ENCODE data around the gene ALDOB.

Gene ALDOB

DNA sequence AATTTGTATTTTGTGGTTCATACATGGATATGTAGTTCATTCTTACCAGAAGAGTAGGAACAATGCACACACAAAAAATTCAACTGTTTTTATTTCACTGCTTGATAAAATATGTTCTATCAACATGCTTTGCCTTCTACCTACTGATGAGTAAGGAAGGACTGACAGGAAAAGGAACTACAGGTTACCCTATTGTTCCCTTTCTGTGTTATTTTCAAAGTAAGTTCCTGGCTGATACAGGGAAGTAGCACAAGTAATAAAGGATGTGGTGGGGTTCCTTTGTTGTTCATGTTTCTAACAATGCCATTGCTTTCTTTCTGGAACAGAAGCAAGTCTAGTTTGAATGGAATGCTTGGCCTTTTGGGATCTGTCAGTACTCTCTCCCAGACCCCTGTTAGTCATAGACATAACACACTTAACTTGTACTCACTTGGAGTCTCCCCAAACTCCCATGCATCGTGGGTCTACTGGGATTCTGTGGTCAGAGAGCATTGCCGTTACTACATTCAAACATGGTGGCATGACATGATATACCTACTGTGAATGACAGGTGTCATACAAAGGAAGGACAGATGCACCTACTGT, 20.2 kb upstream of the ALDOB start:
- Histone ChIP-seq H3K36me3 (replicated peaks) (no peaks in the 10 kb centered on the region), H3K27me3 (replicated peaks) (no peaks in the 10 kb centered on the region), H3K4me3 (ENCODE audit: low read depth, low read length) (no peak overlapping the region), H3K27ac (peak overlapping the region; percentile 78)
- peak; percentile 79 for DNase-seq
- TF ChIP-seq, protein P1, sequence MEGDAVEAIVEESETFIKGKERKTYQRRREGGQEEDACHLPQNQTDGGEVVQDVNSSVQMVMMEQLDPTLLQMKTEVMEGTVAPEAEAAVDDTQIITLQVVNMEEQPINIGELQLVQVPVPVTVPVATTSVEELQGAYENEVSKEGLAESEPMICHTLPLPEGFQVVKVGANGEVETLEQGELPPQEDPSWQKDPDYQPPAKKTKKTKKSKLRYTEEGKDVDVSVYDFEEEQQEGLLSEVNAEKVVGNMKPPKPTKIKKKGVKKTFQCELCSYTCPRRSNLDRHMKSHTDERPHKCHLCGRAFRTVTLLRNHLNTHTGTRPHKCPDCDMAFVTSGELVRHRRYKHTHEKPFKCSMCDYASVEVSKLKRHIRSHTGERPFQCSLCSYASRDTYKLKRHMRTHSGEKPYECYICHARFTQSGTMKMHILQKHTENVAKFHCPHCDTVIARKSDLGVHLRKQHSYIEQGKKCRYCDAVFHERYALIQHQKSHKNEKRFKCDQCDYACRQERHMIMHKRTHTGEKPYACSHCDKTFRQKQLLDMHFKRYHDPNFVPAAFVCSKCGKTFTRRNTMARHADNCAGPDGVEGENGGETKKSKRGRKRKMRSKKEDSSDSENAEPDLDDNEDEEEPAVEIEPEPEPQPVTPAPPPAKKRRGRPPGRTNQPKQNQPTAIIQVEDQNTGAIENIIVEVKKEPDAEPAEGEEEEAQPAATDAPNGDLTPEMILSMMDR (IDR thresholded peaks at IDR 0.05; ENCODE audit: low read depth, low read length, missing control alignments) = no peak
- in situ Hi-C loops (cut with HindIII; ENCODE audit: low pct_ligation_motif_present, low sequenced_read_pairs) = no loop called here

DNA sequence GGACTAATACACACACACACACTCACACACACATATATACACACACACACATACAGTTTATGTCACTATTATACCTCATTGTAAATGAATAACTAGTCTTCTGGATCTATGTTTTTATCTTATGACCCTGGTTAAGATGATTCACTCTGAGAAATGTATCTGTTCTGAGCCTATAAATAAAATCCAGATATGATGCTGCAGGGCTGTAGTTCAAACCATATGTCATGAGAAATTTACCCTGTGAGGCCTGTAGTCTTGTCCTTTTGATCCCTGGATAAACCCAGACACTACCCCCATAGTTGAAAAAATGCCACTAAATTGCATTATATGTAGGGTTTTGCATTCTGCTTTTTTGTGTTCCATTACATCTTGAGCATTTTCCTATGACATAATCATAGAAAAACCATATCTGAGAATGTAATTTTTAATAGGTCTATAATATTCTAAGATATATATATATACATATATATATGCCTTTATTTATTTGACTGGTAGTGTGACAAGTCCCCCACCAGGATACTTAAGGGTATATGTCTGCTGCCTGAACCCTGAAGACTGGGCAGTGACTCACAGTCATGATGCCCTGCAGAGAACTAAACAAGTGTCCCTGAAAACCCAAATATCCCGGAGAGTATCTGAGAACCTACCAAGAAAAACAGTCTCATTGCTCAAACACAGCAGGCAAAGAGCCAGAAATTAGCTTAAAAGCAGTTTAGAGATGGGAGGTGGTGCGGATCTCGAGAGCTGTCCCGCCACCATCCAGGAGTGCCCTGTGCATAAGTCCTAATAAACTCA, 18.4 kb upstream of the ALDOB start:
- TF ChIP-seq, protein P1 (IDR thresholded peaks at IDR 0.05; ENCODE audit: low read depth, low read length, missing control alignments) = no peak
- no peak overlapping the region for H3K4me3 ChIP-seq (ENCODE audit: low read depth, low read length)
- H3K27ac ChIP-seq = peak overlapping the region; percentile 78
- no peaks in the 10 kb centered on the region for H3K36me3 ChIP-seq (replicated peaks)
- in situ Hi-C loops (cut with HindIII; ENCODE audit: low pct_ligation_motif_present, low sequenced_read_pairs) = no loop called here
- no peaks in the 10 kb centered on the region for H3K27me3 ChIP-seq (replicated peaks)
- DNase-seq = peak; percentile 82

DNA sequence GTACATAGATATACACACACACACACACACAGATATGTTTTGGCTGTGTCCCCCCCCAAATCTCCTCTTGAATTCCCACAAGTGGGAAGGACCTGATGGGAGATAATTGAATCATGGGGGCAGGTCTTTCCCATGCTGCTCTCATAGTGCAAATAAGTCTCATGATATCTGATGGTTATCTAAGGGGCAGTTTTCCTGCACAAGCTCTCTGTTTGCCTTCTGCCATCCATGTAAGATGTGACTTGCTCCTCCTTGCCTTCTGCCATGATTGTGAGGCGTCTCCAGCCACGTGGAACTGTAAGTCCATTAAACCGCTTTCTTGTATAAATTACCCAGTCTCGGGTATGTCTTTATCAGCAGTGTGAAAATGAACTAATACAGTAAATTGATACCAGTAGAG, 15.9 kb upstream of the ALDOB start:
- Histone ChIP-seq H3K27me3 (replicated peaks) (no peaks in the 10 kb centered on the region), H3K4me3 (ENCODE audit: low read depth, low read length) (no peak overlapping the region)
- in situ Hi-C loops (cut with HindIII; ENCODE audit: low pct_ligation_motif_present, low sequenced_read_pairs) = no loop called here

DNA sequence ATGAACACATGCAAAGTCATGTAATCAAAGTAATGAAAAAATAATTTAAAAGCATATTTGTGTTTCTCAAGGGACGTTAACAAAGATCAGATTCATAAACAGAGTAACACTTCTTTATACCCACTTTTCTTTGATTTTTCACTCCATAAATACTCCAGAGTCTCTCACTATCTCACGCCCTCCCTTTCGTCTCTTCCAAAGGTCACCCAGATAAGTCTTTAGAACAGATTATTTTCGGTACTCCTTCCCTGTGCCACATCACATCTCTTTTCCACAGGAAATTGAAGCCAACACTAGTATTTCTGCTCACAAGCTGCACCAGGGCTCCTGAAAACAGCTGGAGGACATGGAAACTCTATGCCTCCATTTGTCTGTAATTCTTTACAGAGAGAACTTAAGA, 15.4 kb upstream of the ALDOB start:
- Histone ChIP-seq H3K4me3 (ENCODE audit: low read depth, low read length) (no peak overlapping the region), H3K27me3 (replicated peaks) (no peaks in the 10 kb centered on the region), H3K27ac (no peak overlapping the region), H3K36me3 (replicated peaks) (no peaks in the 10 kb centered on the region)
- no peak for DNase-seq
- TF ChIP-seq, protein P1 (IDR thresholded peaks at IDR 0.05; ENCODE audit: low read depth, low read length, missing control alignments) = no peak
- in situ Hi-C loops (cut with HindIII; ENCODE audit: low pct_ligation_motif_present, low sequenced_read_pairs) = no loop called here

More for the DNA sequence above, 15.9 kb upstream of the ALDOB start:
- Histone ChIP-seq H3K27ac (no peak overlapping the region), H3K36me3 (replicated peaks) (no peaks in the 10 kb centered on the region)
- TF ChIP-seq, protein P1 (IDR thresholded peaks at IDR 0.05; ENCODE audit: low read depth, low read length, missing control alignments) = no peak
- DNase-seq = no peak

DNA sequence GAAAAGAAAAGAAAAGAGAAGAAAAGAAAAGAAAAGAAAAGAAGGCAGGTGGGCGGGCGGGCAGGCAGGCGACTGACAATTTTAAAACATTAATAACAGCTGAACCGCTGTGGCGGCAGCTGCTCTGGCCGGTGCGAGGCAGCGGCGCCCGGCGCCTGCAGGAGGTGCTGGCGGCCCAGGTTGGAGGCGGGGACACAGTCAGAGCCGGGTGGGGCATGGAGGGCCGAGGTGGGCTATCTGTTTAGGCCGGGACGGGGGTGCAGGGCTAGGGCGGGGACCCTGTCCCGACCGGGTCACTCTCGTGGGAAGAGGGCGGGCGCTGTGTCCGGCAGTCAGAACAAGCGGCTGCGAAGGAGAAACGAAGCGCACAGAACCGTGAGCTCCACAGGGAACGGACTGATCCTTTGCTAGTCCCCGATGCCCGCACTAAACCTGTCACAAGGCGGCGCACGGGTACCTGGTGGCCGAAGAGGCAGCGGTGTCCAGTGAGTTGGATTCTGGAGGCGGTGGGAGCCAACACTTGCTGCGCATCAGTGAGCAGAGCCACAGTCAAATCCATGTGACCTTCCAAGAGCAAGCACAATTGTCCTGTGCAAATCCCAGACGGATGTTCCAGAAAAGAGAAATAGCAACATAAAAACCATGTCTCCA, 13.6 kb upstream of the ALDOB start:
- in situ Hi-C loops (cut with HindIII; ENCODE audit: low pct_ligation_motif_present, low sequenced_read_pairs) = no loop called here
- H3K27ac ChIP-seq = no peak overlapping the region
- no peaks in the 10 kb centered on the region for H3K36me3 ChIP-seq (replicated peaks)
- TF ChIP-seq, protein P1 (IDR thresholded peaks at IDR 0.05; ENCODE audit: low read depth, low read length, missing control alignments) = peak; percentile 69
- H3K27me3 ChIP-seq (replicated peaks) = no peaks in the 10 kb centered on the region
- peak; percentile 65 for DNase-seq
- peak overlapping the region; percentile 68 for H3K4me3 ChIP-seq (ENCODE audit: low read depth, low read length)

All from brain microvascular endothelial cell (primary cell).